OCI-LY1 (cell line): ENCODE results near the gene EVI5L.

ENCODE experiments used
- EZH2 ChIP-seq: fragments of 200-600 bp; sonication (generic), shearing (Covaris generic); IDR thresholded peaks from 2 replicates; pipeline ENCODE4 v1.8.0; 2017; ENCODE audit warnings: borderline replicate concordance, mixed run types, mild to moderate bottlenecking, antibody characterized with exemption, low read length, moderate library complexity, mixed read lengths
- TF ChIP-seq, protein P1 (sequence below): fragments of 200-600 bp; sonication (generic), shearing (Covaris generic); IDR thresholded peaks from 2 replicates; pipeline ENCODE4 v1.5.1; 2017; ENCODE audit warnings: mild to moderate bottlenecking, antibody characterized with exemption, low read length, moderate library complexity, mixed read lengths

DNA sequence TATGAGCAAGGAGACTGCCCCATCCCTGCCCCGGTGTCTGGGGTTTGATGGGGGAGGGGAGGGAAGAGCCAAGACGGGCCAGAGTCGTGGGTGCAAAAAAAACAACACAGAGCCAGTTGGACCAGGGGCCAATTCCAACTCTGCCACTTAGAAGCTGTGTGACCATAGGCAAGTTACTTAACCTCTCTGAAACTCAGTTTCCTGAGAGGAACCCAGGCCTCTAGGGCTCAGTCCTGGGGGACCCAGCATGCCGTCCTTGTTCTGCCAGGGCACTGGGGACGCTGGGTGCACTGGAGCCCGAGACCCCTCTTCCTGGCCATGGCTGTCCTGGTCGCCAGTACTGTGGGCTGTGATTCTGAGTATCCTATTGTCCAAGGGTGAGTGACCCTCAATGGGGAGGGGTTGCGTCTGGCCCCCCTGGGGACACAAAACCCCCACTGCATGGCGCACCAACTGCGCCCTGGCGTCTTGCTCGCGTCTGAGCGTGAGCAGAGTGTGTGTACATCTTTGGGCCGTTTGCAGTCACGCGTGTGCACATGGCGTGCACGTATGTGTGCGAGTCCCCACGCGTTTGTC is 42.3 kb upstream of the EVI5L start:
- TF ChIP-seq, protein P1, sequence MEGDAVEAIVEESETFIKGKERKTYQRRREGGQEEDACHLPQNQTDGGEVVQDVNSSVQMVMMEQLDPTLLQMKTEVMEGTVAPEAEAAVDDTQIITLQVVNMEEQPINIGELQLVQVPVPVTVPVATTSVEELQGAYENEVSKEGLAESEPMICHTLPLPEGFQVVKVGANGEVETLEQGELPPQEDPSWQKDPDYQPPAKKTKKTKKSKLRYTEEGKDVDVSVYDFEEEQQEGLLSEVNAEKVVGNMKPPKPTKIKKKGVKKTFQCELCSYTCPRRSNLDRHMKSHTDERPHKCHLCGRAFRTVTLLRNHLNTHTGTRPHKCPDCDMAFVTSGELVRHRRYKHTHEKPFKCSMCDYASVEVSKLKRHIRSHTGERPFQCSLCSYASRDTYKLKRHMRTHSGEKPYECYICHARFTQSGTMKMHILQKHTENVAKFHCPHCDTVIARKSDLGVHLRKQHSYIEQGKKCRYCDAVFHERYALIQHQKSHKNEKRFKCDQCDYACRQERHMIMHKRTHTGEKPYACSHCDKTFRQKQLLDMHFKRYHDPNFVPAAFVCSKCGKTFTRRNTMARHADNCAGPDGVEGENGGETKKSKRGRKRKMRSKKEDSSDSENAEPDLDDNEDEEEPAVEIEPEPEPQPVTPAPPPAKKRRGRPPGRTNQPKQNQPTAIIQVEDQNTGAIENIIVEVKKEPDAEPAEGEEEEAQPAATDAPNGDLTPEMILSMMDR: no peak
- TF ChIP-seq EZH2: no peak
